H9 (cell line): Measurements from ENCODE around the gene KIAA1328. TPM values are rescaled to one million over a fixed set of nuclear protein-coding genes. Genes with fewer than 3 reads are reported as not detected.

Source experiments
- DNase-seq: peaks from one replicate; pipeline ENCODE4 v3.0.0-alpha.2; 2017
- H2AFZ ChIP-seq: one replicate; pipeline ENCODE4 v1.6.1; 2013; ENCODE audit warnings: mild to moderate bottlenecking, low read length, control low read depth, moderate library complexity
- H2AK5ac ChIP-seq: 2 replicates; pipeline ENCODE4 v1.6.1; 2013; ENCODE audit warnings: low read length, control low read depth, mixed read lengths; ENCODE audit not compliant: insufficient read length
- H2BK120ac ChIP-seq: one replicate; pipeline ENCODE4 v1.6.1; 2013; ENCODE audit warnings: low read depth, mild to moderate bottlenecking, low read length, control low read depth, inconsistent platforms; ENCODE audit not compliant: poor library complexity, severe bottlenecking
- H2BK12ac ChIP-seq: 2 replicates; pipeline ENCODE4 v1.6.1; 2013; ENCODE audit warnings: low read length, control low read depth, mixed read lengths, low read depth; ENCODE audit not compliant: insufficient read length
- H2BK15ac ChIP-seq: 2 replicates; pipeline ENCODE4 v1.6.1; 2013; ENCODE audit warnings: low read depth, low read length, control low read depth
- H2BK20ac ChIP-seq: one replicate; pipeline ENCODE4 v1.6.1; 2013; ENCODE audit warnings: low read depth, mild to moderate bottlenecking, low read length, control low read depth, inconsistent platforms; ENCODE audit not compliant: poor library complexity, severe bottlenecking
- H2BK5ac ChIP-seq: 2 replicates; pipeline ENCODE4 v1.6.1; 2013; ENCODE audit warnings: low read length, control low read depth, mixed read lengths; ENCODE audit not compliant: insufficient read length
- H3K14ac ChIP-seq: 2 replicates; pipeline ENCODE4 v1.6.1; 2013; ENCODE audit warnings: low read length, control low read depth; ENCODE audit not compliant: insufficient read depth
- H3K18ac ChIP-seq: 2 replicates; pipeline ENCODE4 v1.6.1; 2013; ENCODE audit warnings: low read depth, mild to moderate bottlenecking, mixed read lengths, low read length, control low read depth; ENCODE audit not compliant: insufficient read length
- H3K23ac ChIP-seq: 2 replicates; pipeline ENCODE4 v1.6.1; 2013; ENCODE audit warnings: low read length, control low read depth, mixed read lengths, low read depth; ENCODE audit not compliant: insufficient read length
- H3K23me2 ChIP-seq: 2 replicates; pipeline ENCODE4 v1.6.1; 2013; ENCODE audit warnings: low read depth, mild to moderate bottlenecking, mixed read lengths, low read length, control low read depth; ENCODE audit not compliant: insufficient read length, poor library complexity, severe bottlenecking
- H3K27ac ChIP-seq: 2 replicates; pipeline ENCODE4 v1.5.1; 2013; ENCODE audit warnings: low read length, control low read depth, mixed read lengths, low read depth; ENCODE audit not compliant: insufficient read length
- H3K27me3 ChIP-seq: 2 replicates; pipeline ENCODE4 v1.6.1; 2013; ENCODE audit warnings: low read length, control low read depth, inconsistent platforms; ENCODE audit not compliant: insufficient read depth
- H3K4ac ChIP-seq: 2 replicates; pipeline ENCODE4 v1.6.1; 2013; ENCODE audit warnings: low read depth, mild to moderate bottlenecking, control low read depth, inconsistent platforms, low read length, moderate library complexity
- H3K4me1 ChIP-seq: 2 replicates; pipeline ENCODE4 v1.6.1; 2013; ENCODE audit warnings: low read length, control low read depth, inconsistent platforms; ENCODE audit not compliant: insufficient read depth
- H3K4me2 ChIP-seq: 2 replicates; pipeline ENCODE4 v1.6.1; 2013; ENCODE audit warnings: low read length, control low read depth, mixed read lengths; ENCODE audit not compliant: insufficient read length, insufficient read depth
- H3K56ac ChIP-seq: 2 replicates; pipeline ENCODE4 v1.6.1; 2013; ENCODE audit warnings: low read depth, mild to moderate bottlenecking, mixed read lengths, low read length, control low read depth; ENCODE audit not compliant: insufficient read length
- H3K79me1 ChIP-seq: 2 replicates; pipeline ENCODE4 v1.6.1; 2013; ENCODE audit warnings: low read depth, mild to moderate bottlenecking, moderate library complexity, low read length, control low read depth, inconsistent platforms; ENCODE audit not compliant: insufficient read depth, poor library complexity, severe bottlenecking
- H3K79me2 ChIP-seq: 2 replicates; pipeline ENCODE4 v1.6.1; 2013; ENCODE audit warnings: low read length, control low read depth, inconsistent platforms; ENCODE audit not compliant: insufficient read depth
- H3K9ac ChIP-seq: 2 replicates; pipeline ENCODE4 v1.6.1; 2013; ENCODE audit warnings: low read length, control low read depth, mixed read lengths; ENCODE audit not compliant: insufficient read length; ENCODE audit errors: extremely low read depth
- H3K9me3 ChIP-seq: one replicate; pipeline ENCODE4 v1.6.1; 2013; ENCODE audit warnings: low read depth, low read length, inconsistent platforms; ENCODE audit not compliant: control insufficient read depth
- H3T11ph ChIP-seq: one replicate; pipeline ENCODE4 v1.6.1; 2013; ENCODE audit warnings: mild to moderate bottlenecking, low read length, control low read depth, inconsistent platforms
- H4K20me1 ChIP-seq: one replicate; pipeline ENCODE4 v1.6.1; 2013; ENCODE audit not compliant: control insufficient read depth, insufficient read length, insufficient read depth
- H4K5ac ChIP-seq: 2 replicates; pipeline ENCODE4 v1.6.1; 2013; ENCODE audit warnings: low read depth, mild to moderate bottlenecking, mixed read lengths, low read length, control low read depth; ENCODE audit not compliant: insufficient read length
- H4K8ac ChIP-seq: replicated peaks from 2 replicates; pipeline ENCODE4 v1.6.1; 2013; ENCODE audit warnings: low read length, control low read depth, mixed read lengths, low read depth; ENCODE audit not compliant: insufficient read length
- H4K91ac ChIP-seq: 2 replicates; pipeline ENCODE4 v1.6.1; 2013; ENCODE audit warnings: low read depth, mild to moderate bottlenecking, moderate library complexity, mixed read lengths, low read length, control low read depth; ENCODE audit not compliant: insufficient read length
- H3K27ac Mint-ChIP-seq, 3 experiments: 2 replicates in 2 of 3; 3 replicates in 1 of 3; pipeline ENCODE4 v1.8.0; 2020 to 2021; ENCODE audit warnings: mixed read lengths in 3 of 3, mild to moderate bottlenecking in 1 of 3, moderate library complexity in 1 of 3
- H3K27me3 Mint-ChIP-seq: 2 replicates; pipeline ENCODE4 v1.8.0; 2021; ENCODE audit warnings: low read depth, mild to moderate bottlenecking, moderate library complexity, mixed read lengths
- H3K36me3 Mint-ChIP-seq, 3 experiments: 2 replicates in 2 of 3; 3 replicates in 1 of 3; pipeline ENCODE4 v1.8.0; 2020 to 2021; ENCODE audit warnings: low read depth in 3 of 3, mixed read lengths in 3 of 3; ENCODE audit not compliant: insufficient read depth in 1 of 3
- H3K4me1 Mint-ChIP-seq, 2 experiments: 2 replicates each; pipeline ENCODE4 v1.8.0; 2020; ENCODE audit warnings: mixed read lengths in 2 of 2
- H3K4me3 Mint-ChIP-seq, 2 experiments: 2 replicates in 1 of 2; 3 replicates in 1 of 2; pipeline ENCODE4 v1.8.0; 2020 to 2021; ENCODE audit warnings: mild to moderate bottlenecking in 2 of 2, mixed read lengths in 2 of 2, moderate library complexity in 1 of 2
- H3K9me3 Mint-ChIP-seq, 2 experiments: 2 replicates in 1 of 2; 3 replicates in 1 of 2; pipeline ENCODE4 v1.8.0; 2020; ENCODE audit warnings: mild to moderate bottlenecking in 2 of 2, mixed read lengths in 2 of 2, moderate library complexity in 1 of 2
- CTCF ChIP-seq: fragments of 200-600 bp; sonication (generic); conservative IDR thresholded peaks from 3 replicates; pipeline ENCODE4 v1.8.0; 2021; ENCODE audit warnings: antibody characterized with exemption, mild to moderate bottlenecking
- WGBS: extraction: QIAGEN DNeasy Blood & Tissue Kit; methylation state at CpG from one replicate; pipeline ENCODE4 v1.1.7; 2013; ENCODE audit warnings: missing lambda C conversion rate, low lambda C conversion rate, mixed read lengths; ENCODE audit not compliant: insufficient read length; ENCODE audit errors: extremely low coverage; 5-methylcytosine and 5-hydroxymethylcytosine counted together
- total RNA-seq: library from RNA; stranded (reverse); gene quantifications from 2 replicates; pipeline ENCODE4 v1.2.1, GENCODE V29; 2021

KIAA1328 gene
- total RNA-seq, 1 experiment from 2014 or later = 4.9 TPM

GRCh38 chr18:36900466-36900865, 71.5 kb downstream of the KIAA1328 start:
- no CpG with 5 or more reads among the region's 4 CpGs for whole genome bisulfite sequencing
- H3K9me3 Mint-ChIP-seq = peaks cover 0 to 3% of the 10 kb centered on the region in 2 experiments; a peak in 2 of 5 replicates
- Histone ChIP-seq H4K8ac (no peak overlapping the region), H2BK5ac (no peak overlapping the region), H3K14ac (no peak overlapping the region), H4K91ac (no peak overlapping the region), H3K79me2 (no peaks in the 10 kb centered on the region), H2BK15ac (no peak overlapping the region), H4K20me1 (no peaks in the 10 kb centered on the region), H3K79me1 (no peaks in the 10 kb centered on the region), H3K56ac (no peak overlapping the region), H4K5ac (no peak overlapping the region), H3K4me2 (no peak overlapping the region), H3K4me1 (no peaks in the 10 kb centered on the region), H3K23me2 (no peaks in the 10 kb centered on the region), H2BK20ac (no peak overlapping the region), H3K18ac (no peak overlapping the region), H3K27ac (no peak overlapping the region), H3K9ac (no peak overlapping the region), H3K9me3 (no peaks in the 10 kb centered on the region), H2AK5ac (no peak overlapping the region), H3K27me3 (no peaks in the 10 kb centered on the region), H2BK120ac (no peak overlapping the region), H2AFZ (no peak overlapping the region), H3T11ph (no peak overlapping the region), H2BK12ac (no peak overlapping the region), H3K23ac (no peak overlapping the region), H3K4ac (no peak overlapping the region)
- no peak overlapping the region for H3K27ac Mint-ChIP-seq
- DNase-seq = no peak
- H3K27me3 Mint-ChIP-seq = no peaks in the 10 kb centered on the region
- H3K36me3 Mint-ChIP-seq = peaks cover 0 to 6% (median 3%) of the 10 kb centered on the region in 3 experiments; a peak in 4 of 7 replicates
- no peak overlapping the region for H3K4me3 Mint-ChIP-seq
- H3K4me1 Mint-ChIP-seq = no peaks in the 10 kb centered on the region
- TF ChIP-seq CTCF = no peak
